ENCODE results near the gene CPED1.
A peak's percentile ranks its signal among the peaks of the same experiment; 100 is the strongest.
"Not testable (repeated sequence)": the region's sequence is repeated elsewhere in the genome, so short reads cannot be mapped to it uniquely, and the experiment has no call there.

The CPED1 gene

GRCh38 chr7:121183883-121184282 lies 195.4 kb downstream of the CPED1 start:
- DNase-seq (ENCODE audit: low spot score), result not testable (repeated sequence)

- DNase-seq (ENCODE audit: low spot score), result no peak
These were observed 198.2 kb downstream of the CPED1 start for GRCh38 chr7:121186746-121187145.

GRCh38 chr7:121187222-121187621 lies 198.7 kb downstream of the CPED1 start:
- DNase-seq (ENCODE audit: low spot score), result no peak

GRCh38 chr7:121187676-121188075 lies 199.2 kb downstream of the CPED1 start:
- DNase-seq (ENCODE audit: low spot score), result no peak

GRCh38 chr7:121192834-121193233 lies 204.3 kb downstream of the CPED1 start:
- no peak for DNase-seq (ENCODE audit: low spot score)

- DNase-seq (ENCODE audit: low spot score), result no peak
These were observed 206.5 kb downstream of the CPED1 start for GRCh38 chr7:121195010-121195409.

GRCh38 chr7:121195874-121196273 lies 207.4 kb downstream of the CPED1 start:
- DNase-seq (ENCODE audit: low spot score), result no peak

GRCh38 chr7:121196286-121196685 lies 207.8 kb downstream of the CPED1 start:
- no peak for DNase-seq (ENCODE audit: low spot score)

- no peak for DNase-seq (ENCODE audit: low spot score)
These were observed 208.9 kb downstream of the CPED1 start for GRCh38 chr7:121197455-121197854.

GRCh38 chr7:121198502-121198901 lies 210.0 kb downstream of the CPED1 start:
- no peak for DNase-seq (ENCODE audit: low spot score)

- DNase-seq (ENCODE audit: low spot score), result no peak
These were observed 213.6 kb downstream of the CPED1 start for GRCh38 chr7:121202125-121202524.

- no peak for DNase-seq (ENCODE audit: low spot score)
These were observed 214.3 kb downstream of the CPED1 start for GRCh38 chr7:121202834-121203233.

- DNase-seq (ENCODE audit: low spot score), result no peak
These were observed 216.0 kb downstream of the CPED1 start for GRCh38 chr7:121204537-121204936.

GRCh38 chr7:121205777-121206176 lies 217.3 kb downstream of the CPED1 start:
- DNase-seq (ENCODE audit: low spot score), result no peak

- DNase-seq (ENCODE audit: low spot score), result no peak
These were observed 222.7 kb downstream of the CPED1 start for GRCh38 chr7:121211253-121211652.

GRCh38 chr7:121212036-121212435 lies 223.5 kb downstream of the CPED1 start:
- DNase-seq (ENCODE audit: low spot score), result no peak

GRCh38 chr7:121214657-121215056 lies 226.1 kb downstream of the CPED1 start:
- no peak for DNase-seq (ENCODE audit: low spot score)

- no peak for DNase-seq (ENCODE audit: low spot score)
These were observed 230.5 kb downstream of the CPED1 start for GRCh38 chr7:121219026-121219425.

GRCh38 chr7:121221108-121221507 lies 232.6 kb downstream of the CPED1 start:
- not testable (repeated sequence) for DNase-seq (ENCODE audit: low spot score)

GRCh38 chr7:121228779-121229178 lies 240.3 kb downstream of the CPED1 start:
- DNase-seq (ENCODE audit: low spot score), result no peak

- DNase-seq (ENCODE audit: low spot score), result no peak
These were observed 246.7 kb downstream of the CPED1 start for GRCh38 chr7:121235201-121235600.

- DNase-seq (ENCODE audit: low spot score), result no peak
These were observed 249.1 kb downstream of the CPED1 start for GRCh38 chr7:121237601-121238000.

GRCh38 chr7:121244120-121244870 lies 255.8 kb downstream of the CPED1 start:
- peak; percentile 67 for DNase-seq (ENCODE audit: low spot score)

GRCh38 chr7:121251367-121251766 lies 262.9 kb downstream of the CPED1 start:
- not testable (repeated sequence) for DNase-seq (ENCODE audit: low spot score)

Data from left forelimb (tissue), 1 donor.